ENCODE measurements around the gene ALKBH6. TPM values are rescaled to one million over a fixed set of nuclear protein-coding genes. Genes with fewer than 3 reads are reported as not detected.

Gene ALKBH6
- total RNA-seq (100 to 1,000 TPM in 2 of 5 donors, 10 to 100 TPM in 1, 1 to 10 TPM in 2; 8.8 to 187 (median 44.2) TPM), polyA plus RNA-seq (10 to 100 TPM in 2 of 3 donors, 1 to 10 TPM in 1; 9.8 to 25.8 (median 13.7) TPM)
- long read RNA-seq, donor 1, partial matches to known transcripts = 0 of 2 reads
- long read RNA-seq, donor 1, other reads (novel, unspliced or antisense) = 0 of 2 reads
- long read RNA-seq, donor 2, partial matches to known transcripts = 0 of 1 reads
- long read RNA-seq, donor 2, other reads (novel, unspliced or antisense) = 0 of 1 reads
- long read RNA-seq, donor 3, partial matches to known transcripts = 0 of 4 reads
- long read RNA-seq, donor 3, other reads (novel, unspliced or antisense) = 0 of 4 reads
- long read RNA-seq, donor 4 = 0 reads
- long read RNA-seq, donor 5, partial matches to known transcripts = 0 of 2 reads
- long read RNA-seq, donor 5, other reads (novel, unspliced or antisense) = 0 of 2 reads
- long read RNA-seq, donor 6, transcript ALKBH6-202 (7 exons, 973 nt) = major isoform, 9 of 18 reads
- long read RNA-seq, donor 6, partial matches to known transcripts = 0 of 18 reads
- long read RNA-seq, donor 6, other reads (novel, unspliced or antisense) = 0 of 18 reads
- long read RNA-seq, donor 7, partial matches to known transcripts = 0 of 1 reads
- long read RNA-seq, donor 7, other reads (novel, unspliced or antisense) = 0 of 1 reads
- long read RNA-seq, donor 8, partial matches to known transcripts = 0 of 2 reads
- long read RNA-seq, donor 8, other reads (novel, unspliced or antisense) = 0 of 2 reads
- long read RNA-seq, donor 9, partial matches to known transcripts = 0 of 2 reads
- long read RNA-seq, donor 9, other reads (novel, unspliced or antisense) = 0 of 2 reads
- long read RNA-seq, donor 10, partial matches to known transcripts = 0 of 1 reads
- long read RNA-seq, donor 10, other reads (novel, unspliced or antisense) = 0 of 1 reads

DNA sequence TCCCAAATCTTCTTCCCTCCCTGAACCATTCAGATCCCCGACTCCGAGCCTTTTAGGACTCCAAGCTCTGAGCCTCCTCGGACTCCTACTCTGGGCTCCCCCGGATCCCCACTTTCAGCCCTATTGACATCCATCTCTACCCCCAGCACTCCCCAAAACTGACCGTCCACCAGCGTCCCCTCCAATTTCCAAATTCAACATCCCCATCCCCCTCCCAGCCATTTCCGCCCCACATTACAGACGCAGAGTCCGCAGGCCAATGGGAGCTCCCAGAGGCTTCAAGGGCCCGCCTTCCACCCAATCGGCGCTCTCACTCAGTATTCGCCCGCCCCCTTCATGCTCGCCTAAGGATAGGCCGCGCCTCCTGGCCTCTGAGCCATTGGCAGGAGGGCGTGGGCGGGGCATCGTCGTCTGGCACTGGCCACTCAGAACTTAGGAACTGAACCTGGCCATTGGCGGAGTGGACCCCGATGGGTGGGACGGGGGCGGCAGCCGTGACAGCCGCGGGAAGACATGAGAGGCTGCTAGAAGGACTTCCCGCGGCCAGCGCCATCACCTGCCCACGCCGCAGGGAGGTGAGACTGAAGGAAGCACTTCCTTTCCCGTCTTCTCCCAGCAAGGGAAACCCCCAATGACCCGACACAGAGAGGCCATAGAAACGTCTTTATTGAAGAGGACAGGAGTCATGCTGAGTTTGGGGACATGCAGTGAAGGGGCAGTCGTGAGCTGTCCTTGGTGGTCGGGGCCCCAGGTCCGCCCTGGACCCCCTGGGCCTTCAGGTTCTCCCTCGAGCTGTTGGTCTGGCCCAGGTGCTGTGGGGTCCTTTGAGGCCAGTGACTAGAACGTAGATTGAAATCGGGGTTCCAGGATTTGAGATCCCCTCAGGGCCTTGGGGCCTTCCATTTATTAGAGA, at the start of gene ALKBH6:
Gene ALKBH6 (minus strand): TSS at position 202 of the 913 bp plus-strand sequence. CDS start 816 bp downstream, outside the sequence.
- TF ChIP-seq POLR2AphosphoS5 (IDR thresholded peaks at IDR 0.05) (peak; percentile 24 to 88 (median 30)), EP300 (IDR thresholded peaks at IDR 0.05) (no peak)
- Histone ChIP-seq H3K4me3 (peak within 1 kb of the TSS; percentile 65 to 83 (median 70)), H3K9me3 (no peaks in the 10 kb centered on the region), H3K27me3 (no peaks in the 10 kb centered on the region), H3K36me3 (peaks cover 7 to 38% (median 28%) of the 10 kb centered on the region in 4 donors), H3K4me1 (peaks cover 15 to 30% (median 24%) of the 10 kb centered on the region in 4 donors), H3K27ac (peak within 1 kb of the TSS; percentile 75 to 92 (median 90))
- intact Hi-C loops (cut with DNase I; ENCODE audit: low total_unique reads) = no loop called here
- DNase-seq = peak; percentile 100
- 0 to 5% (median 2%) methylated on average over 24 to 42 of the region's 42 CpGs for WGBS, 5 donors

DNA sequence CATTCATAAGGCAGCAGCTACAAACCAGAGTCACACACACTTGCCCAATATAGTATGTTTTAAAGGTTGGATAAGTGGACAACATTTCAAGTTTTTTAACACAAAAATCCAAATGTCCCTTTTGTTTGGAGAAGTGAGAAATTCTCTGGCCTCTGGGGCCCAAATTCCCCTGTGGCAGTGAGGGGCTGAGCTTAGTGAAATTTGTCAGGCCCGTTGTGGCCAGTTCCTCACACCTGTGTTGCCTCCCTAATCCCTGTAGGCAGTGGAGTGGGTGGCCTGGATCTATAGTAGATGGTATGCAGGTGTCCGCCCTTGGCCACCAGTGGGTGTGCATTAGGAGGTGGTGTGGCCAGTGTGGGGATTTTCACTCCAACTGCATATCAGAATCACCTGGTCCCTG, 47.4 kb upstream of the ALKBH6 start:
- peaks cover 0 to 7% (median 0%) of the 10 kb centered on the region in 4 donors for H3K36me3 ChIP-seq
- WGBS, 5 donors = 92 to 100% (median 93%) methylated on average over 2 of the region's 2 CpGs

DNA sequence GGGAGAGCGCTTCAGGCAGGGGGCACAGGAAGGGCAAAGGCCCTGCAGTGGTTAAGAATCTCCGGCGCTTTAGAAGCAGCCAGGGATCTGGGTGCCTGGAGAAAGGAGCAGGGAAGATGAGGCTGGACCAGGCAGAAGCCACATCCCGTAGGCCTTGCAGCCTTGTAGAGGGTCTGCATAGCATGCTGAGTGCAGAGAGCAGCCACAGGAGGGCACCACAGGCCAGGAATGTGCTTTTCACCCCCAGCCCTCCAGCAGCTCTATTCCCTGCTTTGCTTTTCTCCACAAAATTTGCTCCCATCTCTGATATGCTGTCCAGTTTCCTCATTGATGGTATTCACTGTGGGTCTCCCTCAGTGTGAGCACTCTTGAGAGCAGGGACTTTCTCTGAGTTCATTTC, 46.4 kb upstream of the ALKBH6 start:
- H3K4me1 ChIP-seq = peaks cover 4 to 8% (median 5%) of the 10 kb centered on the region in 4 donors
- peak; percentile 49 to 53 for DNase-seq
- H3K27me3 ChIP-seq = no peaks in the 10 kb centered on the region
- no peak overlapping the region for H3K27ac ChIP-seq
- peaks cover 0 to 7% (median 0%) of the 10 kb centered on the region in 4 donors for H3K36me3 ChIP-seq
- intact Hi-C loops (cut with DNase I; ENCODE audit: low total_unique reads) = no loop called here
- 70 to 88% (median 81%) methylated on average over 4 of the region's 4 CpGs for WGBS, 5 donors
- no peaks in the 10 kb centered on the region for H3K9me3 ChIP-seq
- H3K4me3 ChIP-seq = no peak overlapping the region
- TF ChIP-seq, protein P1, sequence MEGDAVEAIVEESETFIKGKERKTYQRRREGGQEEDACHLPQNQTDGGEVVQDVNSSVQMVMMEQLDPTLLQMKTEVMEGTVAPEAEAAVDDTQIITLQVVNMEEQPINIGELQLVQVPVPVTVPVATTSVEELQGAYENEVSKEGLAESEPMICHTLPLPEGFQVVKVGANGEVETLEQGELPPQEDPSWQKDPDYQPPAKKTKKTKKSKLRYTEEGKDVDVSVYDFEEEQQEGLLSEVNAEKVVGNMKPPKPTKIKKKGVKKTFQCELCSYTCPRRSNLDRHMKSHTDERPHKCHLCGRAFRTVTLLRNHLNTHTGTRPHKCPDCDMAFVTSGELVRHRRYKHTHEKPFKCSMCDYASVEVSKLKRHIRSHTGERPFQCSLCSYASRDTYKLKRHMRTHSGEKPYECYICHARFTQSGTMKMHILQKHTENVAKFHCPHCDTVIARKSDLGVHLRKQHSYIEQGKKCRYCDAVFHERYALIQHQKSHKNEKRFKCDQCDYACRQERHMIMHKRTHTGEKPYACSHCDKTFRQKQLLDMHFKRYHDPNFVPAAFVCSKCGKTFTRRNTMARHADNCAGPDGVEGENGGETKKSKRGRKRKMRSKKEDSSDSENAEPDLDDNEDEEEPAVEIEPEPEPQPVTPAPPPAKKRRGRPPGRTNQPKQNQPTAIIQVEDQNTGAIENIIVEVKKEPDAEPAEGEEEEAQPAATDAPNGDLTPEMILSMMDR (IDR thresholded peaks at IDR 0.05) = peak in 5 of 7 experiments; percentile 29 to 37 (median 36)
- no peak for TF ChIP-seq POLR2A (IDR thresholded peaks at IDR 0.05)

More for the DNA sequence above, 47.4 kb upstream of the ALKBH6 start:
- H3K4me1 ChIP-seq = no peaks in the 10 kb centered on the region
- H3K27me3 ChIP-seq = no peaks in the 10 kb centered on the region
- H3K27ac ChIP-seq = no peak overlapping the region
- no peak for DNase-seq
- no peak for TF ChIP-seq POLR2A (IDR thresholded peaks at IDR 0.05)
- no peak for TF ChIP-seq EP300 (IDR thresholded peaks at IDR 0.05)
- TF ChIP-seq, protein P1 (IDR thresholded peaks at IDR 0.05) = no peak
- TF ChIP-seq POLR2AphosphoS5 (IDR thresholded peaks at IDR 0.05) = no peak
- intact Hi-C loops (cut with DNase I; ENCODE audit: low total_unique reads) = no loop called here
- no peaks in the 10 kb centered on the region for H3K9me3 ChIP-seq
- H3K4me3 ChIP-seq = no peak overlapping the region

DNA sequence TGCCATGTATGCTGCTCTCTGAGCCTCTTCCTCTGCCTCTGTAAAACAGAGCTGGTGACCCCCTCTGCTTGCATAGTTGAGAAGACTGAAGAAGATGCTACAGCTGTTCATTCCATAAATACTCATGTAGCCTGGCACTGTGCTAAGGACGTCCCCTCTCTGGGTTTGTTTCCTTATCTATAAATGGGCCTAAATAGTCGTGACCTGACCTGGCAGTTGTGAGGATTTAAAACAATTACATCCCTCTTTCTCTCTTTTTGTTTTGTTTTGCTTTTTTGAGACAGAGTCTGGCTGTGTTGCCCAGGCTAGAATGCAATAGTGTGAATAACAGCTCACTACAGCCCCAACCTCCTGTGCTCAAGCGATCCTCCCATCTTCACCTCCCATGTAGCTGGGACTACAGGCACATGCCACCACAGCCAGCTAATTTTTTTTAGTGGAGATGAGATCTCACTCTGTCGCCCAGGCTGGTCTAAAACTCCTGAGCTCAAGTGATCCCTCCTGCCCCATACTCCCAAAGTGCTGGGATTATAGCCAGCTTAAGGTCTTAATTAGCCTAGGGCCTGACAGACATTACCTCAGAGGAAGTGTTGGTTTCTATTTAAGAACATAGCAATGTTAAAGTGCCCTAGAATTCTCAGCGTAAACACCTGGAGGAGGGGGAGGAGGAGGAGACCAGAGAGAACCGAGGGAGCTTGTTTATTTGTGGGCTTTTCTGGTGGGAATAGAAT, 45.3 kb upstream of the ALKBH6 start:
- 72 to 79% (median 78%) methylated on average over 6 of the region's 6 CpGs for WGBS, 5 donors
- Histone ChIP-seq H3K36me3 (peaks cover 0 to 7% (median 0%) of the 10 kb centered on the region in 4 donors), H3K27ac (no peak overlapping the region), H3K9me3 (no peaks in the 10 kb centered on the region), H3K4me1 (peaks cover 10 to 15% (median 12%) of the 10 kb centered on the region in 4 donors), H3K27me3 (no peaks in the 10 kb centered on the region), H3K4me3 (no peak overlapping the region)
- intact Hi-C loops (cut with DNase I; ENCODE audit: low total_unique reads) = no loop called here
- DNase-seq = no peak
- TF ChIP-seq POLR2AphosphoS5 (IDR thresholded peaks at IDR 0.05) = no peak
- no peak for TF ChIP-seq POLR2A (IDR thresholded peaks at IDR 0.05)
- TF ChIP-seq EP300 (IDR thresholded peaks at IDR 0.05) = no peak
- TF ChIP-seq, protein P1 (IDR thresholded peaks at IDR 0.05) = no peak
